Measurements from ENCODE around the gene ZP1.
"Not testable (repeated sequence)": the region's sequence is repeated elsewhere in the genome, so short reads cannot be mapped to it uniquely, and the experiment has no call there.

Gene ZP1

DNA sequence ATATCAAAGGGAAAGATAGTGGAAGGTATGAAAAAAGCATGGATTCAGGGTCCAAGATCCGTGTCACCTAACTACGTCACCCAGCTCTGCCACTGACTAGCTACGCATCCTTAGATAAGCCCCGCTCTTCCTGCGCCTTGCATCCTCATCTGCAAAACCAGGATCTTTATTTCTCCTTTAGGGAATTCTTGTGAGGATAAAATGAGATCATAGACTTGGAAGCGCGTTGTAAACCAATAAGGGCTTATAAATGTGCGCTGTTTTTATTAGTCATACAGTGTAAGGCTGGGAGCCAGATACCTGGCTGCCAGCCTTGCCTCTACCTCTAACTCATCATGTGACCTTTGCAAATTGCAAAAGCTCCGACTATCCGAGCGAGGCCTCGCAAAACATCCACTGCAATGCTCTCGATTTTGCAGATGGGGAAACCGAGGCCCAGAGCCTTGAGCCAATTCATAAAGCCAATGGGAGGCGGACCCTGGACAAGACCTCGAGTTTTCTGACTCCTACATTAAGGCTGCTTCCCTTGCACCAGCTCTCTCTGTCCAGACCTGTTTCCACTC, 38.3 kb downstream of the ZP1 start:
- POLR2A ChIA-PET, result interaction anchor here (0.6 to 1.2 kb wide), 2 partner anchors 10 to 11 kb away, joined by 3 read pairs; no protein-coding TSS in a partner anchor
- peak overlapping the region; percentile 85 for H3K4me3 ChIP-seq (ENCODE audit: low read depth, low read length)

DNA sequence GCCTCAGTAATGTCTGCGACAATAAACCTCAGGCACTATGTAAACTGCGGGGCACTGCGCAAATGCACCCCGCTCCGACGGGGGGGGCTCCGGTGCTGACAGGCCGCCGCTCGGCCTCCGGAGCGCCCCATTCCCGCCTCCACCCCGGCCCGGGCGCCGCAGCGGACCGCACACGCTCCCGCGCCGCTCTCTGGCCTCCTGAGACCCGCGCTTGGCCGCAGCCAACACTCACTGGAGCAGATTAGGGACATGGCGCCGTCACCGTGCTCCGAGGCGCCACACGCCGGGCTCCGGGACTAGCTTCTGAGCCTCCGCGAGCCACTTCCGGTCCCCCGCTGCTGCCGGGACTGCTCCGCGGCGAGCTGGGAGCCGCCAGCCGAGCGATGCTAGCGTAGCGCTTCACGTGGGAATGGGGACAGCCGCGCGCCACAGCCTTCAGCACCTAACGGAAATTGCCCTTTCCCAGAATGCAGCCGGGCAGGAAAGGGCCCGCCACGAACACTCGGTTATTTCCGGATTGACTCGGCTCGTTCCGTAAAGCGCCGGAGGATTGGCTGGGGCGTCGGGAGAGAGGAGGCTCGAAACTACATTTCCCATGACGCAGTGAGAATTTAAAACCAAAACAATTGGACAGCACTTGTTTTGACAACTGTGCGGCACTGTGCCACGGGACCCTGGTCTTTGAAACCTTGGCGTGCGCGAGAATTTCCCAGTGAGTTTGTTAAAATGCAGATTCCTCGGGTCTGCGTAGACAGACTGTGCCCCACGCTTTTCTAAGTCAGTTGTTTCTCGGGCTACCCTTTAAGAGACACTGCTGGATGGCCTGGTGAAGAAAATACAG, 39.0 kb downstream of the ZP1 start, which contains the start of gene PRPF19:
TSS of gene PRPF19 (minus strand) at position 454 of the 841 bp plus-strand sequence. CDS start at position 251, 203 bp downstream.
- peak; percentile 47 for DNase-seq (ENCODE audit: low read depth, low spot score)
- peak within 1 kb of the TSS; percentile 85 for H3K4me3 ChIP-seq (ENCODE audit: low read depth, low read length)
- TF ChIP-seq, protein P1, sequence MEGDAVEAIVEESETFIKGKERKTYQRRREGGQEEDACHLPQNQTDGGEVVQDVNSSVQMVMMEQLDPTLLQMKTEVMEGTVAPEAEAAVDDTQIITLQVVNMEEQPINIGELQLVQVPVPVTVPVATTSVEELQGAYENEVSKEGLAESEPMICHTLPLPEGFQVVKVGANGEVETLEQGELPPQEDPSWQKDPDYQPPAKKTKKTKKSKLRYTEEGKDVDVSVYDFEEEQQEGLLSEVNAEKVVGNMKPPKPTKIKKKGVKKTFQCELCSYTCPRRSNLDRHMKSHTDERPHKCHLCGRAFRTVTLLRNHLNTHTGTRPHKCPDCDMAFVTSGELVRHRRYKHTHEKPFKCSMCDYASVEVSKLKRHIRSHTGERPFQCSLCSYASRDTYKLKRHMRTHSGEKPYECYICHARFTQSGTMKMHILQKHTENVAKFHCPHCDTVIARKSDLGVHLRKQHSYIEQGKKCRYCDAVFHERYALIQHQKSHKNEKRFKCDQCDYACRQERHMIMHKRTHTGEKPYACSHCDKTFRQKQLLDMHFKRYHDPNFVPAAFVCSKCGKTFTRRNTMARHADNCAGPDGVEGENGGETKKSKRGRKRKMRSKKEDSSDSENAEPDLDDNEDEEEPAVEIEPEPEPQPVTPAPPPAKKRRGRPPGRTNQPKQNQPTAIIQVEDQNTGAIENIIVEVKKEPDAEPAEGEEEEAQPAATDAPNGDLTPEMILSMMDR (IDR thresholded peaks at IDR 0.05; ENCODE audit: insufficient read depth, low read length, missing control alignments), result no peak
- CTCF ChIA-PET, result interaction anchor here (0.9 to 26.0 kb wide), 7 partner anchors 10 to 281 kb away, joined by 3 to 1087 read pairs (median 13); partner anchors contain the start of gene CCDC86
- POLR2A ChIA-PET, result interaction anchor here (1.2 kb wide), 1 partner anchor 12 kb away, joined by 3 read pairs; no protein-coding TSS in a partner anchor

More for the DNA sequence above, 38.3 kb downstream of the ZP1 start:
- CTCF ChIA-PET, result interaction anchor here (0.9 to 26.0 kb wide), 11 partner anchors 9 to 281 kb away, joined by 3 to 1087 read pairs (median 8); partner anchors contain the start of gene CCDC86
- TF ChIP-seq, protein P1 (IDR thresholded peaks at IDR 0.05; ENCODE audit: insufficient read depth, low read length, missing control alignments), result no peak
- no peak for DNase-seq (ENCODE audit: low read depth, low spot score)

DNA sequence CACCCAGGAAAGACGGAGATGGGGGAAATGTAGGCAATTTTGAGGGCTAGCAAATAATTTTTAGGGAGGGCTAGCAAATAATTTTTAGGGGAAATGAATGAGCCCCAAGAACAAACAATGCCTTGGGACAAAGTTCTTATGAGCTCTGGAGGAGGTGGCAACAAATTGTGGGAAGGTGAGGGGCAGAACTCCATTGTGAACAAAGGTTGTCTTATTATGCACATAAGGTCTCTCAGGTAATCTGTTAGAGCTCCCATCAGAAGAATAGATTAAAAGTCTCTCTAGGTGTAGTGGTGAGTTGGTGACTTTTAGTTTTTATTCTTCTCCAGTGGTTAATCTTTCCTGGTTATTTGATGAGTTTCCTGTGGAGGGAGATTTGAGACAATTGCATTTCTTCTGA, 41.5 kb downstream of the ZP1 start:
- DNase-seq (ENCODE audit: low read depth, low spot score), result no peak
- ChIA-PET POLR2A (no interaction called here), CTCF (interaction anchor here (2.6 to 26.0 kb wide), 2 partner anchors 9 to 71 kb away, joined by 17 to 1087 read pairs; partner anchors contain the start of gene CCDC86)
- TF ChIP-seq, protein P1 (IDR thresholded peaks at IDR 0.05; ENCODE audit: insufficient read depth, low read length, missing control alignments), result no peak
- H3K4me3 ChIP-seq (ENCODE audit: low read depth, low read length), result no peak overlapping the region

DNA sequence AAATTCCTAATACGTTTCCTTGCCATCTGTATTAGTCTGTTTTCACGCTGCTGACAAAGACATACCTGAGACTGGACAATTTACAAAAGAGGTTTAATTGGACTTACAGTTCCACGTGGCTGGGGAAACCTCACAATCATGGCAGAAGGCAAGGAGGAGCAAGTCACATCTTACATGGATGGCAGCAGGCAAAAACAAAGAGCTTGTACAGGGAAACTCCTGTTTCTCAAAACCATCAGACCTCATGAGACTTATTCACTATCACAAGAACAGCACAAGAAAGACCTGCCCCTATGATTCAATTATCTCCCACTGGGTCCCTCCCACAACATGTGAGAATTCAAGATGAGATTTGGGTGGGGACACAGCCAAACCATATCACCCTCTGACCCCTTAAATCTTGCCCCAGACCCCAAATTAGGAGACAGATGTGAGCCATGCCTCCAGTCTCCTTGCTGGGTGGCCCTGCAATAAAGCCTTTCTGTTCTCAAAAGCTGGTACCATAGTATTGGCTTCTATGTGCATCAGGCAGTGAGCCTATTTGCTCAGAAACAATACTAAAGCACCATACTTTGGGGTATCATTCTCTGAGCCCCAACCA, 42.4 kb downstream of the ZP1 start:
- POLR2A ChIA-PET; DNase-seq (ENCODE audit: low read depth, low spot score); H3K4me3 ChIP-seq (ENCODE audit: low read depth, low read length): not testable (repeated sequence)
- CTCF ChIA-PET, result interaction anchor here (2.6 kb wide), 1 partner anchor 10 kb away, joined by 17 read pairs; no protein-coding TSS in a partner anchor

DNA sequence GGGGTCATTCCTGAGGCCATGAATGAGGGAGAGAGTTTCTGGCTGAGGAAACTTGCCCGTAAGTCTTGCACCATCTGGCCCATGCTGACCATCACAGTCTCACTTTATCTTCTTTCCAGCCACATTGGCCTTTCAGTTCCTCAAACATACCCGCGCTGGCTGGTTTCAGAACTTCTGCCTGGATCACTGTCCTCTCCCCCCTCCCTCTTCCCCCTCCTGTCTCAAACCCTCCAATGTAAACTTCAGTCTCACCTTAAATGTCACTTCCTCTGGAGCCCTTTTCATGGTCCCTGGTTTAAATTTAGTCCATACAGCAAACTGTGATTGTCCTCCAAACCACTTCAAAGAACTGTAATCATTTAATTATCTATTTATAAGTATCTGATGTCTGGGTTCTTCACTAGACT, 42.9 kb downstream of the ZP1 start:
- no peak for DNase-seq (ENCODE audit: low read depth, low spot score)
- CTCF ChIA-PET, result interaction anchor here (2.6 kb wide), 1 partner anchor 11 kb away, joined by 17 read pairs; no protein-coding TSS in a partner anchor
- TF ChIP-seq, protein P1 (IDR thresholded peaks at IDR 0.05; ENCODE audit: insufficient read depth, low read length, missing control alignments), result no peak
- no peak overlapping the region for H3K4me3 ChIP-seq (ENCODE audit: low read depth, low read length)
- POLR2A ChIA-PET, result no interaction called here

DNA sequence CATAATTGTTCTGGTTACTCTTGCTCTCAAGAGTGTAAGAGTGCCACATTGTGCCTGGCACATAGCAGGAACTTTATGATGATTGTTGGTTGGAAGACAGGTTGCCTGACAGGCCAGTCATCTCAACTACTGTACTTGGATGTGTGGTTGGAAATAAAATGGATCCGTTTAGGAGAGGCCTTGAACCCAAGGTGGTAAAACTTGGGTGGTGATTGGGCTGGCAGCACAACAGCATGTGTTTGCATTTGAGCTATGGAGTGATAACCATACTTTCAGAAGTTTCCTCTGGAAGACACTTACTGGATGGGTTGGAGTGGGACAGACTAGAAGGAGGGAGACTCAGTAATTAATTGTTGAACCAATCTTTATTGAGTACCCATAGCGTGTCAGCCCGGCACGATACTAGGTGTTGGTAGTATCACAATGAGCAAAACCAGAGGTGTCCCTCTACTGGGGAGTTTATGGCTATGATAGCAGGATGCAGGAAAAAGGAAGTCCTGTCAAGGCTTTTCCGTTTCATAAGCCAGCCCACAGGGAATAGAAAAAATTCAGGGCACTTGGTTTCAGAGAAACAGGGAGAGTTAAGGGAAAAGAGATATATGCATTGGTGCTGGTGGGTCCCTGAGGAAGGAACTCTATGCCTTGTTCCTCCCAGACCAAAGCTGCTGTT, 43.5 kb downstream of the ZP1 start:
- POLR2A ChIA-PET, result no interaction called here
- CTCF ChIA-PET, result interaction anchor here (3.4 to 5.0 kb wide), 2 partner anchors 9 to 12 kb away, joined by 15 to 40 read pairs; no protein-coding TSS in a partner anchor
- H3K4me3 ChIP-seq (ENCODE audit: low read depth, low read length), result no peak overlapping the region
- DNase-seq (ENCODE audit: low read depth, low spot score), result no peak
- TF ChIP-seq, protein P1 (IDR thresholded peaks at IDR 0.05; ENCODE audit: insufficient read depth, low read length, missing control alignments), result no peak

All from AG04449 (cell line).